Neuronal stem cell (in vitro differentiated cells): ENCODE measurements around the gene ITGB4.

Source experiments
- DNase-seq: peaks from one replicate; pipeline ENCODE4 v3.0.0-alpha.2; 2013; ENCODE audit warnings: low spot score
- H2AFZ ChIP-seq: one replicate; pipeline ENCODE4 v1.6.1; 2013; ENCODE audit warnings: mild to moderate bottlenecking, low read length, inconsistent platforms
- H2AK5ac ChIP-seq: 2 replicates; pipeline ENCODE4 v1.6.1; 2013; ENCODE audit warnings: low read depth, mild to moderate bottlenecking, inconsistent platforms, low read length, moderate library complexity, mixed read lengths
- H2BK120ac ChIP-seq: 2 replicates; pipeline ENCODE4 v1.6.1; 2013; ENCODE audit warnings: low read depth, mild to moderate bottlenecking, inconsistent platforms, low read length, moderate library complexity, mixed read lengths
- H2BK12ac ChIP-seq: one replicate; pipeline ENCODE4 v1.6.1; 2013; ENCODE audit warnings: low read length, inconsistent platforms
- H2BK15ac ChIP-seq: 2 replicates; pipeline ENCODE4 v1.6.1; 2013; ENCODE audit warnings: mild to moderate bottlenecking, low read length, inconsistent platforms, mixed read lengths
- H2BK5ac ChIP-seq: one replicate; pipeline ENCODE4 v1.6.1; 2013; ENCODE audit warnings: inconsistent platforms, mild to moderate bottlenecking, low read length, moderate library complexity
- H3K14ac ChIP-seq: one replicate; pipeline ENCODE4 v1.6.1; 2013; ENCODE audit warnings: low read length, inconsistent platforms
- H3K18ac ChIP-seq: 2 replicates; pipeline ENCODE4 v1.6.1; 2013; ENCODE audit warnings: low read length, inconsistent platforms
- H3K23ac ChIP-seq: 2 replicates; pipeline ENCODE4 v1.6.1; 2013; ENCODE audit warnings: low read depth, mild to moderate bottlenecking, mixed read lengths, low read length, inconsistent platforms; ENCODE audit not compliant: poor library complexity
- H3K27ac ChIP-seq: replicated peaks from 3 replicates; pipeline ENCODE4 v1.5.1; 2013; ENCODE audit warnings: low read length, inconsistent platforms
- H3K27me3 ChIP-seq, 3 experiments: 2 replicates each; pipeline ENCODE4 v1.6.1; 2013; ENCODE audit warnings: low read length in 3 of 3, mild to moderate bottlenecking in 2 of 3, inconsistent platforms in 1 of 3, low read depth in 1 of 3, mixed read lengths in 1 of 3, moderate library complexity in 1 of 3; ENCODE audit not compliant: control insufficient read depth in 3 of 3, insufficient read depth in 3 of 3
- H3K36me3 ChIP-seq, 2 donors: replicated peaks in 1 of 2; 2 replicates each; pipeline ENCODE4 v1.6.1; 2013; ENCODE audit warnings: low read length in 2 of 2; ENCODE audit not compliant: control insufficient read depth in 2 of 2, insufficient read depth in 2 of 2
- H3K4ac ChIP-seq: 2 replicates; pipeline ENCODE4 v1.6.1; 2013; ENCODE audit warnings: inconsistent platforms, mild to moderate bottlenecking, low read length, moderate library complexity
- H3K4me1 ChIP-seq, 2 donors: 1 replicate in 1 of 2; 2 replicates in 1 of 2; pipeline ENCODE4 v1.6.1; 2013; ENCODE audit warnings: low read length in 2 of 2, low read depth in 1 of 2; ENCODE audit not compliant: control insufficient read depth in 2 of 2, insufficient read depth in 1 of 2
- H3K4me2 ChIP-seq: one replicate; pipeline ENCODE4 v1.6.1; 2013; ENCODE audit warnings: mild to moderate bottlenecking, low read length, inconsistent platforms; ENCODE audit not compliant: insufficient read depth, poor library complexity, severe bottlenecking
- H3K4me3 ChIP-seq, 2 donors: 2 replicates each; pipeline ENCODE4 v1.5.1; 2013; ENCODE audit warnings: low read length in 2 of 2, mild to moderate bottlenecking in 2 of 2, inconsistent platforms in 1 of 2, moderate library complexity in 1 of 2
- H3K79me1 ChIP-seq: one replicate; pipeline ENCODE4 v1.6.1; 2013; ENCODE audit warnings: low read depth, mild to moderate bottlenecking, inconsistent platforms, low read length, moderate library complexity
- H3K9ac ChIP-seq: one replicate; pipeline ENCODE4 v1.6.1; 2013; ENCODE audit warnings: mild to moderate bottlenecking, low read depth, low read length, inconsistent platforms; ENCODE audit not compliant: poor library complexity
- H3K9me3 ChIP-seq, 2 donors: replicated peaks in 1 of 2; 2 replicates each; pipeline versions ENCODE3 to v1.6.1; 2013; ENCODE audit warnings: low read length in 2 of 2, mild to moderate bottlenecking in 2 of 2, inconsistent platforms in 1 of 2, low read depth in 1 of 2, mixed read lengths in 1 of 2, moderate library complexity in 1 of 2; ENCODE audit not compliant: control insufficient read depth in 2 of 2, insufficient read depth in 1 of 2
- H4K8ac ChIP-seq: one replicate; pipeline ENCODE4 v1.6.1; 2013; ENCODE audit warnings: low read depth, mild to moderate bottlenecking, inconsistent platforms, low read length, moderate library complexity
- H4K91ac ChIP-seq: one replicate; pipeline ENCODE4 v1.6.1; 2013; ENCODE audit warnings: low read length, low read depth, mild to moderate bottlenecking, inconsistent platforms; ENCODE audit not compliant: poor library complexity
- WGBS, 2 donors: extraction: QIAGEN DNeasy Blood & Tissue Kit; methylation state at CpG; one replicate each; pipeline ENCODE4 v1.1.7; 2013; ENCODE audit warnings: missing lambda C conversion rate in 2 of 2, mixed read lengths in 1 of 2; ENCODE audit not compliant: insufficient read length in 2 of 2, insufficient replicate concordance in 1 of 2; ENCODE audit errors: extremely low coverage in 2 of 2; 5-methylcytosine and 5-hydroxymethylcytosine counted together

The ITGB4 gene

GRCh38 chr17:75693500-75694481, 27.5 kb upstream of the ITGB4 start:
- no peak overlapping the region for H2BK120ac ChIP-seq
- H4K91ac ChIP-seq: no peak overlapping the region
- DNase-seq: peak; percentile 33
- H3K79me1 ChIP-seq: peaks cover 2% of the 10 kb centered on the region
- no peak overlapping the region for H2BK12ac ChIP-seq
- peaks cover 20 to 96% of the 10 kb centered on the region in 2 donors for H3K36me3 ChIP-seq
- no peak overlapping the region for H2AK5ac ChIP-seq
- H3K4me3 ChIP-seq: no peak overlapping the region
- H3K27ac ChIP-seq: peak overlapping the region; percentile 69
- H4K8ac ChIP-seq: no peak overlapping the region
- peak overlapping the region; percentile 85 for H3K14ac ChIP-seq
- H3K4me1 ChIP-seq: peaks cover 0 to 28% of the 10 kb centered on the region in 2 donors
- no peaks in the 10 kb centered on the region for H3K27me3 ChIP-seq
- H3K23ac ChIP-seq: no peak overlapping the region
- no peak overlapping the region for H3K4me2 ChIP-seq
- no peak overlapping the region for H3K4ac ChIP-seq
- WGBS, 2 donors: no CpG with 5 or more reads among the region's 19 CpGs
- H3K9ac ChIP-seq: no peak overlapping the region
- H2BK5ac ChIP-seq: no peak overlapping the region
- H3K9me3 ChIP-seq: peaks cover 0 to 1% of the 10 kb centered on the region in 2 donors
- H2BK15ac ChIP-seq: no peak overlapping the region
- no peak overlapping the region for H2AFZ ChIP-seq
- peak overlapping the region; percentile 46 for H3K18ac ChIP-seq

- Histone ChIP-seq H3K18ac (no peak overlapping the region), H3K36me3 (peaks cover 20 to 98% of the 10 kb centered on the region in 2 donors), H3K4me3 (no peak overlapping the region), H3K14ac (no peak overlapping the region), H2AFZ (no peak overlapping the region), H3K4me2 (no peak overlapping the region), H3K9me3 (peaks cover 0 to 1% of the 10 kb centered on the region in 2 donors), H2BK15ac (no peak overlapping the region), H3K23ac (no peak overlapping the region), H3K4ac (no peak overlapping the region), H3K27me3 (no peaks in the 10 kb centered on the region), H2BK12ac (no peak overlapping the region), H3K79me1 (peaks cover 2% of the 10 kb centered on the region), H4K8ac (no peak overlapping the region), H3K27ac (no peak overlapping the region), H4K91ac (no peak overlapping the region), H2BK5ac (no peak overlapping the region), H3K9ac (no peak overlapping the region), H3K4me1 (peaks cover 0 to 28% of the 10 kb centered on the region in 2 donors), H2BK120ac (no peak overlapping the region), H2AK5ac (no peak overlapping the region)
- no peak for DNase-seq
- WGBS, 2 donors: no CpG with 5 or more reads among the region's 14 CpGs
Measured at GRCh38 chr17:75694536-75694935, 26.7 kb upstream of the ITGB4 start.

- H3K9me3 ChIP-seq: peaks cover 0 to 1% of the 10 kb centered on the region in 2 donors
- H2AK5ac ChIP-seq: no peak overlapping the region
- H3K9ac ChIP-seq: peak overlapping the region; percentile 5
- WGBS, 2 donors: no CpG with 5 or more reads among the region's 7 CpGs
- peaks cover 26 to 99% of the 10 kb centered on the region in 2 donors for H3K36me3 ChIP-seq
- H4K91ac ChIP-seq: no peak overlapping the region
- H3K4me1 ChIP-seq: peaks cover 0 to 28% of the 10 kb centered on the region in 2 donors
- no peak overlapping the region for H2BK15ac ChIP-seq
- H4K8ac ChIP-seq: no peak overlapping the region
- no peak overlapping the region for H3K4ac ChIP-seq
- H3K23ac ChIP-seq: peak overlapping the region; percentile 14
- no peak overlapping the region for H2BK120ac ChIP-seq
- H3K27me3 ChIP-seq: no peaks in the 10 kb centered on the region
- H2BK12ac ChIP-seq: no peak overlapping the region
- no peak for DNase-seq
- peaks cover 2% of the 10 kb centered on the region for H3K79me1 ChIP-seq
- no peak overlapping the region for H3K18ac ChIP-seq
- no peak overlapping the region for H3K14ac ChIP-seq
- no peak overlapping the region for H2AFZ ChIP-seq
- no peak overlapping the region for H3K4me2 ChIP-seq
- no peak overlapping the region for H2BK5ac ChIP-seq
- no peak overlapping the region for H3K27ac ChIP-seq
- no peak overlapping the region for H3K4me3 ChIP-seq
Measured at GRCh38 chr17:75695141-75695829, 26.0 kb upstream of the ITGB4 start.

GRCh38 chr17:75695830-75696271, 25.4 kb upstream of the ITGB4 start:
- Histone ChIP-seq H3K9me3 (peaks cover 0 to 1% of the 10 kb centered on the region in 2 donors), H3K27me3 (no peaks in the 10 kb centered on the region), H2BK5ac (no peak overlapping the region), H3K18ac (no peak overlapping the region), H3K4me1 (peaks cover 0 to 28% of the 10 kb centered on the region in 2 donors), H4K8ac (no peak overlapping the region), H3K27ac (no peak overlapping the region), H3K79me1 (peaks cover 2% of the 10 kb centered on the region), H3K4me2 (no peak overlapping the region), H3K9ac (peak overlapping the region; percentile 5), H3K4me3 (no peak overlapping the region), H2BK15ac (no peak overlapping the region), H2BK120ac (no peak overlapping the region), H3K36me3 (peaks cover 29 to 99% of the 10 kb centered on the region in 2 donors), H4K91ac (no peak overlapping the region), H3K14ac (no peak overlapping the region), H3K4ac (no peak overlapping the region), H2AFZ (no peak overlapping the region), H2BK12ac (no peak overlapping the region), H3K23ac (peak overlapping the region; percentile 14), H2AK5ac (no peak overlapping the region)
- no CpG with 5 or more reads among the region's 12 CpGs for WGBS, 2 donors
- no peak for DNase-seq
